NCI-H1105 (cell line): ENCODE measurements around the gene DDX1.
"Not testable (repeated sequence)": the region's sequence is repeated elsewhere in the genome, so short reads cannot be mapped to it uniquely, and the experiment has no call there.

Source experiments
- DNase-seq: peaks from one replicate; lab custom pipeline; 2025; lab: John Stamatoyannopoulos, UW

DDX1 gene

DNA sequence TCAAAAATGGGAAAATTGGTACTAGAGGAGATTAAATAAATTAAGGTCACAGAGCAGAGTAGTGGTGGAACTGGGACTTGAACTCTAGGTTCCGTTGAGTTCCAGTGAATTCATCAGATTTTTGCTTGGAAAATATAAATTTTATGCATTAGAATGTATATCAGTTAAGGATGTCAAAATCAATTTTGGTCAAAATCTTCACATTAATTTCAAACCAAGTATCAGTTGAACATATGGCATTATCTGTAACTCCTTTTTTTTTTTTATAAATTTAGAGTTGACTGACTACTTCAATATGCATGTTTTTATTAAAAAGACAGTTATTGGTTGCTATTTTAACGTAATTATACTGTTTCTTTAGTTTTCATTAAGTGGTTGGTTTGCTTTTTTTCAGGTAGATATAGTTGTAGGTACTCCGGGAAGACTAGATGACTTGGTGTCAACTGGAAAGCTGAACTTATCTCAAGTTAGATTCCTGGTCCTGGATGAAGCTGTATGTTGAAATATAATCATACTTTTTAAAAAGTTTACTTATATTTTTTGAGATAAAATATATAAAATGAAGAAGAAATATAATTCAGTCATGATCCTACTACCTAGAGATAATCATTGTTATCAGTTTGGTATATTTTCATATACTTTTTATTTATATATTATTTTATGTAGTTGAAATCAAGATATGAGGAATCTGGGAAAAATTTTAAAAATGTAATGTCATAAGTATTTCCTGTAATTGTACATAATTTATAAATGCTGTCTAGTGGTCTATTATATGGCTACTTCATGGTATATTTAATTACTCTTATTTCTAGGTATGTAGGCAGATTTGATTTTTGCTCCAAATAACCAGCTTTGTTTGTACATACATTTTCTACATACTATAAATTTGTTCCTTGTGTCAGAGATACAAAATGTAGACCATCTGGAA, 25.4 kb downstream of the DDX1 start:
- DNase-seq: no peak

DNA sequence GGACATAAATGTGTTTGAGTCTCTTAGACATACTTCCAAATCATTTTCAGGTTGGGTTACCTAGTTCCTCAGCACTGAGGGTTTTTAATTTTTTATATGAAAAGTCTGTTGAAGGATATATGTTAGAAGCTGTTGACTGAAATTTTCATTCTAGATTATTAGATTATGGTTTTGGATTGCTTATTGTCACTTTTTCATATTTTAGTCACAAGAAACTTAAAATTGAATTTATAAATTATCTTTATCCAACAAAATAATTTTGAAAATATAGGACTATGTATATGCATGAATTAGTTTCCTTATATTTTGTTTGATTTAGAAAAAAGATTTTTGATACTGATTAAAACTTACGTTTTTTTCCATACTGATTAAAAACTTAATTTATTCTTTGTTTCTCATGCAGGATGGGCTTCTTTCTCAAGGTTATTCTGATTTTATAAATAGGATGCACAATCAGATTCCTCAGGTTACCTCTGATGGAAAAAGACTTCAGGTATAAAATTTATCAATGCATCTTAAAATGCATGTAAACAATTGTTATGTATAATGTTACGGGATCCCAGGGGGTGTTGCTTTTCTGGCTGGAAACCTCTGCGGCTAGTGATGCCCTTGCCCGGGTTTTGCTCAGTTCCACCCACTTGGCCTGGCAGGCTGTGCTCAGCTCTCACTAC, 26.2 kb downstream of the DDX1 start:
- DNase-seq: no peak

DNA sequence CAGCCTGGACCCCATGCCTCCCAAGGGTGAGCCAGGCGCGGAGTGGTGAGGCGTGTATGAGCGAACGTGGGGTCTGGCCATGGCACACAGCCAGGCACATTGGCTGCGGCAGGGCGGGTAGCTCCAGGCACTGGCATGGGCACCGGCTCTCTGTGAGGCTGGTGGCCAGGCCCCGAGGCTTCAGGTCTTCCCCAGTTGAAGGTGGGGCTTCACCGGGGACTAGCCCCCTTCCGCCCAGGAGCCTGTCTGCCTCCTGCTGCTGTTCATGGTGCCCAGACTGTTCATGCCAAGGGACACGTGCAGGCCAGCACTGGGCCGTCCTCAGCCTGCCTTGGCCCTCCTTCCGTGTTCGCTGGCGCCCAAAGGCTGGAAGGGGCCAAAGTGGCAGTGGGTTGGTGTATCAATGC, 26.8 kb downstream of the DDX1 start:
- no peak for DNase-seq

DNA sequence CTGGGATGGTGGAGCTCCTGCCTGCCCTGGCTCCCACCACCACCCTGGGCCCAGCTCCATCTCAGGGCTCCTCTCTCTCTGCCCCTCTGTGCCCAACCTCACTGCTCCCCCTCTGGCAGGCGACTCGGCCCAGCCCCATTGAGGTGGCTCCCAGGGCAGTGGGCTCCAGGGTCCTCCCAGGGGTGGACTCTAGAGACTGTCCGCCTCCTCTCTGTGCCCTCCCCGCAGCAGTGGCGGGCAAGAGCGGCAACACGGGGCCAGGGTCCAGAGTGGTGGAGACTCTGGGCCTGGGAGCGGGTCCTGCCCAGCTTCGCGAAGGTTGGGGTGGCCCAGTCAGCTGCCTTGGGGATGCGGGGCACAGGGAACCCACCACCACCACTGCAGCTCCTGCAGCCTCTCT, 27.4 kb downstream of the DDX1 start:
- no peak for DNase-seq

DNA sequence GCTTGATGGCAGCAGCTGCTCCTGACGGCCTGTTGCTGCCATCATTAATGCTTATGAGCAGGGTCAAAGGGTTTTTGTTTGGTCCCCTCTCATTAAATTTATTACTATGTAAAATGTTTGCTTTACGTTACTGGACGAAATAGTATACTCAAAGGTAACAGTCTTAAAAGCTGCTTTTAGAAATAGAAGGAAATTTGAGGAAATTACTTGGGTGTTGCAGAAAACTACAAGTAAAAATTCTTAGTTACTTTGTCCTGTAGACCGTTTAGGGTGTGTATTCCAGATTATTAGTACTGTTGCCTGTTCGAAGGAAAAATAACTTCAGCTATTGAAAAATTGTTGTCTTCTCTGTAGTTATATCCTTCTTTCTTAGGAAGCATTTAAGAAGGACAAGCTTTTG, 27.8 kb downstream of the DDX1 start:
- no peak for DNase-seq

DNA sequence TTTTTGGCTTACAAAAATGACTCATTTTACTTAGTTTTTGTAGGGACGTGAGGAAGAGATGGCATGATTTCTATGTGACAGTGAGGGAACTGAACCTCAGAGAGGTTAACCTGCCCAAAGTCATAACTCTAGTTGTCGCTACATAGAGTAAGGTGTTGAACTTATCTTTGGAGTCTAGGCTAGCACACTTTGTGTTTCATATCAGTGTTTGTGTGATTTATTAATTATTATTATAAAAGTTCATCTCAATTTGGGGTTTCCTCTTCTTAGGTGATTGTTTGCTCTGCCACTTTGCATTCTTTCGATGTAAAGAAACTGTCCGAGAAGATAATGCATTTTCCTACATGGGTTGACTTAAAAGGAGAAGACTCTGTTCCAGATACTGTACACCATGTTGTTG, 28.3 kb downstream of the DDX1 start:
- no peak for DNase-seq

DNA sequence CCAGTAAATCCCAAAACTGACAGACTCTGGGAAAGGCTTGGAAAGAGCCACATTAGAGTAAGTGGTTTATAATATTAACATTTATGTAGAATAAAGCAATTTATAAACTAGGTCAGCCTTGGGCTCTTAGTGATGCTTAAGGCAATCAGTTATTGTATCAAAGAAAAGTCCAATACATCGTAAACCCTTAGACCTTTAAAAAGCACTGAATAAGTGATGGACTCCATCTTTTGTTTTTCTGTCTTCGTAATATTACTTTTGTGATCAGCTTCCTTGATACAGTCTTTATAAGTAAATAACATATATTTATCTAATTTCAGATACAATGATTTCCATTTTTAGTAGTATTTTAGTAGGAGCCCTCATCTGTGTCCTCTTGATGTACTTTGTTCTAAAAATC, 28.7 kb downstream of the DDX1 start:
- DNase-seq: no peak

- no peak for DNase-seq
Measured at GRCh38 chr2:15620857-15621471, 29.3 kb downstream of the DDX1 start.

DNA sequence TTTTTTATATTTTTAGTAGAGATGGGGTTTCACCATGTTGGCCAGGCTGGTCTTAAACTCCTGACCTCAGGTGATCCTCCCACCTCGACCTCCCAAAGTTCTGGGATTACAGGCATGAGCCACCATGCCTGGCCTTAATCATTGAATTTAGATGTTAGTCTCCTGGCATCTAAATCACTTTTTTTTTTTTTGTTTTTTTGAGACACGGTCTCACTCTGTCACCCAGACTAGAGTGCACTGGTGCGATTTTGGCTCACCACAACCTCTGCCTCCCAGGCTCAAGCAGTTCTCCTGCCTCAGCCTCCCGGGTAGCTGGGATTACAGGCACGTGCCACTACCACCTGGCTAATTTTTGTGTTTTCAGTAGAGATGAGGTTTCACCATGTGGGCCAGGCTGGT, 29.8 kb downstream of the DDX1 start:
- not testable (repeated sequence) for DNase-seq

- no peak for DNase-seq
Measured at GRCh38 chr2:15622214-15622613, 30.5 kb downstream of the DDX1 start.

GRCh38 chr2:15622614-15623480, 31.2 kb downstream of the DDX1 start:
- no peak for DNase-seq

DNA sequence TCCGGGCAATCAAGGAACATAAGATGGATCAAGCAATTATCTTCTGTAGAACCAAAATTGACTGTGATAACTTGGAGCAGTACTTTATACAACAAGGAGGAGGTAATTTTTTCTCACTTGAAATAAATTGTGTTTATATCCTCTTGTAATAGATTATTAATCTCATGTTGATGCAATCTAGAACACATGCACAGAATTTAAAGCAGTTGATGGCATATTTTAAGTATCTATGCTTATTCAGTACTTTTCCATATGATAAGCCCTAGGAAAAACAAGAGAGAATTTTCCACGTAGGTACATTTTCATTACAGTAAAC, 31.8 kb downstream of the DDX1 start:
- DNase-seq: no peak

GRCh38 chr2:15623898-15624541, 32.4 kb downstream of the DDX1 start:
- DNase-seq: no peak

DNA sequence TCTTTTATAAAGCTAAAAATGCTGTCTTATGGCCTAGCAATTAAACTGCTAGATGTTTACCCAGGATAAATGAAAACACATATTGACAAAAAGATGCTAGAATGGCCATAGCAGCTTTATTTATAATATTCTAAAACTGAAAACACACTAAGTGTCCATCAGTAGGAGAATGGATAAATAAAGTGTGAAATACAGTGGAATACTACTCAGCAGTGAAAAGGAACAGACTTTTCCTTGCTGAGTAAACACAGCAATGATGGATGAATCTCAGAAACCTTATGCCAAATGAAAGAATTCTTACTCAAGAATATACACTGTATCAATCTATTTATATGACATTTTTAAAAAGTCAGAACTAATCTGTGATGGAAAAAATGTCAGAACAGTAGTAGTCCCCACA, 33.2 kb downstream of the DDX1 start:
- DNase-seq: no peak

GRCh38 chr2:15625344-15626036, 33.8 kb downstream of the DDX1 start:
- DNase-seq: no peak

GRCh38 chr2:15626126-15626525, 34.5 kb downstream of the DDX1 start:
- no peak for DNase-seq

DNA sequence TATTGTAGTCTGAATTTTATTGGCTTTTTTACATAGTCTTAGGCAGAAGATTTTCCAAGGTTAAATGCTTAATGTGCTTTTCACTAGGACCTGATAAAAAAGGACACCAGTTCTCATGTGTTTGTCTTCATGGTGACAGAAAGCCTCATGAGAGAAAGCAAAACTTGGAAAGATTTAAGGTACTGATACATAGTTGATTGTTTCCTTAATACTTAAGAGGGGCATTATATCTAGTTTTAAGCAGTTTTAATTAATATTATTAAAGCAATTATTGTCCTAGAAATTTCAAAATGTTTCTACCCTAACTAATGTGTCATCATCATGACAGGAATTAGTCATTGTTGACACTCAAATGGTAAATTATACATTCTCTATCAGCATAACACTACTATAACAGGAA, 35.3 kb downstream of the DDX1 start:
- no peak for DNase-seq

- no peak for DNase-seq
Measured at GRCh38 chr2:15627817-15628684, 36.4 kb downstream of the DDX1 start.

DNA sequence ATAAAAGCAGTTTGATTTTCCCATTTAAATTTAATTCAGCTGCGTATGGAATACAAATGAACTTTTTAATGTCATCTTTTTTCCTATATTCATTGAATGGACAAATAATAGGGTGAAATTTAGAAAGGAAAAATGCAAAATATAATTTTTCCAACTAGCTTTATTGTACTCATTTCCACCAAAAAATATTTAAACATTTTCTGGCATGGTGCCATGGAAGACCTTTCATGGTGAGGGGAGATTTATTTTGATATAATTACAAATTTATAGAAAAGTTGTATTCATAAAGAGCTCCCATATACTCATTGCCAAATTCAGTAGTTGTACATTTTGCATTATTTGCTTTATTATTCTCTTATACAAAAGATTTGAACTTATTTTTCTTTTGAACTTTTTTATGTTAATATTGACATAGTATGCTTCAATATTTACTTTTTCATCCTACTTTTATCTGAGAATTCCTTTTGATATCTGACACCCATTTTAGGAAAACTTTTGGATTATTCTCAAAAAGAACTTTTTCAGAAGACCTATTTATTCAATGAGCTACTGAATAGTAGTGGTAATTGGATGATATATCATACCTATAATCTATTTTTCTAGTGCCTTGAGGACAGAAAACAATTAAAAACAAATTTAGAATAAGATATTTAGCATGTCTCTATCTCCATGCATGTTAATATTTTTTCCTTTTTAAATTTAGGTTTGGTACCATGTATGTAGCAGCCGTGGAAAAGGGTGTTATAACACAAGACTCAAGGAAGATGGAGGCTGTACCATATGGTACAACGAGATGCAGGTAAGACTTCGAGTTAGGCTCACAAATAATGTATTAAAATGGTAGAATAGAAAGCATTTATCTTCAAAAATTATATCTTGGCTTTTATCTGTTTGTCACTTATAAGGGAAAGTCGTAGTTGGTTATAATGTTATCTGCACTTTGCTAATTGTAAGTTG, 37.5 kb downstream of the DDX1 start:
- no peak for DNase-seq
